ENCODE data around the gene WDR20.

GRCh38 chr14:102249041-102249440, 109.3 kb downstream of the WDR20 start:
- TF ChIP-seq CTCF (IDR thresholded peaks at IDR 0.05) (no peak), ZFX (IDR thresholded peaks at IDR 0.05; ENCODE audit: borderline replicate concordance) (no peak)
